IMR-90 (cell line): ENCODE measurements around the gene C12orf75.

ENCODE experiments used
- NFE2L2 ChIP-seq: fragments of 150-350 bp; IDR thresholded peaks from 2 replicates; pipeline ENCODE4 v1.6.1; 2016; ENCODE audit warnings: low read depth, mild to moderate bottlenecking, low read length
- POLR2A ChIP-seq: IDR thresholded peaks from 2 replicates; pipeline ENCODE4 v1.6.1; 2012; ENCODE audit warnings: mild to moderate bottlenecking, low read depth, low read length
- RAD21 ChIP-seq: IDR thresholded peaks from 2 replicates; pipeline ENCODE4 v1.6.1; 2012; ENCODE audit warnings: low read length, improper control_type of control experiment
- TF ChIP-seq, protein P1 (sequence below): conservative IDR thresholded peaks from 2 replicates; pipeline ENCODE4 v1.5.1; 2012; ENCODE audit warnings: mild to moderate bottlenecking, low read depth, low read length, improper control_type of control experiment
- TF ChIP-seq, protein P2 (sequence below): fragments of 150-350 bp; IDR thresholded peaks from 2 replicates; pipeline ENCODE4 v1.6.1; 2017; ENCODE audit warnings: mild to moderate bottlenecking, antibody characterized with exemption, low read length, low read depth
- TF ChIP-seq, protein P3 (sequence below): fragments of 150-350 bp; IDR thresholded peaks from 2 replicates; pipeline ENCODE4 v1.6.1; 2016; ENCODE audit warnings: low read depth, mild to moderate bottlenecking, low read length, moderate library complexity, borderline replicate concordance

DNA sequence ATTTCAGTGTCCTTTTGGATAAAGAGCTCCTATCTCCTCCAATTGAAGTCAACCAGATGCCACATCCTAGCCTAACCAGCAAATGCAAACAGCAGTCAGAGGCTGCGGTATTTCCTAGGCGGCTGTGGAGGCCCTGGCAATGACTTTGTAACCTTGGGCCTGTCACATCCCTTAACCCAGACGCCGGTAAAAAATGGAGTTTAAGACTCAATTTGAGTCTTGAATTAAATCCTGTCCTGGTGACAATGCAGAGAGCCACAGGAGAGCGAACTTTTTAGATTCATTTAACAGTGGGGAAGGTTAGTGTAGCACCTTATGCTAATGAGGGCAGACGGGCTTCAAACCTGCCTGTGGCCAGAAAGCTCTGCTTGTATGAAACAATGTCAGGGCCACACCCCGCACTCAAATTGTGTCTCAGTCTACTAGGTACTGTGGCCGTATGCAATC lies 1.3 kb downstream of the C12orf75 start:
- TF ChIP-seq, protein P1, sequence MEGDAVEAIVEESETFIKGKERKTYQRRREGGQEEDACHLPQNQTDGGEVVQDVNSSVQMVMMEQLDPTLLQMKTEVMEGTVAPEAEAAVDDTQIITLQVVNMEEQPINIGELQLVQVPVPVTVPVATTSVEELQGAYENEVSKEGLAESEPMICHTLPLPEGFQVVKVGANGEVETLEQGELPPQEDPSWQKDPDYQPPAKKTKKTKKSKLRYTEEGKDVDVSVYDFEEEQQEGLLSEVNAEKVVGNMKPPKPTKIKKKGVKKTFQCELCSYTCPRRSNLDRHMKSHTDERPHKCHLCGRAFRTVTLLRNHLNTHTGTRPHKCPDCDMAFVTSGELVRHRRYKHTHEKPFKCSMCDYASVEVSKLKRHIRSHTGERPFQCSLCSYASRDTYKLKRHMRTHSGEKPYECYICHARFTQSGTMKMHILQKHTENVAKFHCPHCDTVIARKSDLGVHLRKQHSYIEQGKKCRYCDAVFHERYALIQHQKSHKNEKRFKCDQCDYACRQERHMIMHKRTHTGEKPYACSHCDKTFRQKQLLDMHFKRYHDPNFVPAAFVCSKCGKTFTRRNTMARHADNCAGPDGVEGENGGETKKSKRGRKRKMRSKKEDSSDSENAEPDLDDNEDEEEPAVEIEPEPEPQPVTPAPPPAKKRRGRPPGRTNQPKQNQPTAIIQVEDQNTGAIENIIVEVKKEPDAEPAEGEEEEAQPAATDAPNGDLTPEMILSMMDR, result no peak
- TF ChIP-seq POLR2A (no peak), NFE2L2 (no peak), RAD21 (no peak)
- TF ChIP-seq, protein P2, sequence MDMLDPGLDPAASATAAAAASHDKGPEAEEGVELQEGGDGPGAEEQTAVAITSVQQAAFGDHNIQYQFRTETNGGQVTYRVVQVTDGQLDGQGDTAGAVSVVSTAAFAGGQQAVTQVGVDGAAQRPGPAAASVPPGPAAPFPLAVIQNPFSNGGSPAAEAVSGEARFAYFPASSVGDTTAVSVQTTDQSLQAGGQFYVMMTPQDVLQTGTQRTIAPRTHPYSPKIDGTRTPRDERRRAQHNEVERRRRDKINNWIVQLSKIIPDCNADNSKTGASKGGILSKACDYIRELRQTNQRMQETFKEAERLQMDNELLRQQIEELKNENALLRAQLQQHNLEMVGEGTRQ, result no peak
- TF ChIP-seq, protein P3, sequence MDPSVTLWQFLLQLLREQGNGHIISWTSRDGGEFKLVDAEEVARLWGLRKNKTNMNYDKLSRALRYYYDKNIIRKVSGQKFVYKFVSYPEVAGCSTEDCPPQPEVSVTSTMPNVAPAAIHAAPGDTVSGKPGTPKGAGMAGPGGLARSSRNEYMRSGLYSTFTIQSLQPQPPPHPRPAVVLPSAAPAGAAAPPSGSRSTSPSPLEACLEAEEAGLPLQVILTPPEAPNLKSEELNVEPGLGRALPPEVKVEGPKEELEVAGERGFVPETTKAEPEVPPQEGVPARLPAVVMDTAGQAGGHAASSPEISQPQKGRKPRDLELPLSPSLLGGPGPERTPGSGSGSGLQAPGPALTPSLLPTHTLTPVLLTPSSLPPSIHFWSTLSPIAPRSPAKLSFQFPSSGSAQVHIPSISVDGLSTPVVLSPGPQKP, result no peak
